Astrocyte of the spinal cord (primary cell): ENCODE measurements around the gene IFFO2.
A peak's percentile ranks its signal among the peaks of the same experiment; 100 is the strongest.

Experiments
- DNase-seq: peaks from one replicate; pipeline ENCODE4 v3.0.0; 2011; ENCODE audit warnings: low read depth, low spot score
- H3K4me3 ChIP-seq: 2 replicates; pipeline ENCODE4 v1.5.1; 2011; ENCODE audit warnings: low read depth, mild to moderate bottlenecking, low read length, moderate library complexity
- in situ Hi-C: cut with HindIII; loops from 2 replicates; pipeline ENCODE4 v1.10.0; 2017; ENCODE audit warnings: low sequenced_read_pairs
- TF ChIP-seq, protein P1 (sequence below): IDR thresholded peaks from 2 replicates; pipeline ENCODE4 v1.5.1; 2012; ENCODE audit warnings: low read depth, mild to moderate bottlenecking, low read length, inconsistent platforms

The IFFO2 gene

DNA sequence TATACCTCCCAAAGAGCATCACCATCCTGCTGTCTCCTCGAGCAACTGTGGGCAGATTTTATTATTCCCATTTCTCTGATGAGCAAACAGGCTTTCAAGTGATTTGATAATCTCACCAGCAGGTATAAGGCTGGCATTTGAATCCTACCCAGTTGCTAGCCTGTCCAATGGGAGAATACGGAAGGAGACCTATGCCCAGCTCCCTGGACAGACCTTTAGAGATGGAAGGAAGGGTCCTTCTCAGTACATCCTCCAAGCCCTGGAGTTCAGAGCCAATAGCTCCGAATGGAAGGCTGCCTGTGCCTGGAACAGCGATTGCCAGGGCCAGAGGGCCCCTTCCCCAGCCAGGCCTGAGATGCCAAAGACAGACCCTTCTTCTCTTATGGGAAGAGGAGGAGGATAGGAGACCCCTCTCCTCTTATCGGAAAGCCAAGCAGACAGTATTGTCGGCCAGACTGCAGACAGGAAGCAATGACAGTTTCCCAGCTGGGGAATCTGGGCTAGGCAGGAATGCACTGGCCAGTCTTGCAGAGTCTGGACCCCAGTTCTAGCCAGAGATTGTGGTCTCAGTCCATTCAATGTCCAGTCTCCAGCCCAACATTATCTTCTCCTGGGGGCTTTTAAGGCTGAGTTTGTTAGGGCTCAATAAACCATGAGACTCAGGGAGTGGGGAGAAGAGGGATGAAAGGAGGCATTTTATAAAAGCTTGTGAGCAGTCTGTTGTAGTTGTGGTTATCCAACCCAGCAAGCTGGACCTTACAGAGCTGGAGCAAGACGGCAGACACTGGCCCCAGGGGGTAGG lies 2.0 kb downstream of the IFFO2 start:
- peak overlapping the region; percentile 61 for H3K4me3 ChIP-seq
- no peak for DNase-seq
- in situ Hi-C loops, result no loop called here
- TF ChIP-seq, protein P1, sequence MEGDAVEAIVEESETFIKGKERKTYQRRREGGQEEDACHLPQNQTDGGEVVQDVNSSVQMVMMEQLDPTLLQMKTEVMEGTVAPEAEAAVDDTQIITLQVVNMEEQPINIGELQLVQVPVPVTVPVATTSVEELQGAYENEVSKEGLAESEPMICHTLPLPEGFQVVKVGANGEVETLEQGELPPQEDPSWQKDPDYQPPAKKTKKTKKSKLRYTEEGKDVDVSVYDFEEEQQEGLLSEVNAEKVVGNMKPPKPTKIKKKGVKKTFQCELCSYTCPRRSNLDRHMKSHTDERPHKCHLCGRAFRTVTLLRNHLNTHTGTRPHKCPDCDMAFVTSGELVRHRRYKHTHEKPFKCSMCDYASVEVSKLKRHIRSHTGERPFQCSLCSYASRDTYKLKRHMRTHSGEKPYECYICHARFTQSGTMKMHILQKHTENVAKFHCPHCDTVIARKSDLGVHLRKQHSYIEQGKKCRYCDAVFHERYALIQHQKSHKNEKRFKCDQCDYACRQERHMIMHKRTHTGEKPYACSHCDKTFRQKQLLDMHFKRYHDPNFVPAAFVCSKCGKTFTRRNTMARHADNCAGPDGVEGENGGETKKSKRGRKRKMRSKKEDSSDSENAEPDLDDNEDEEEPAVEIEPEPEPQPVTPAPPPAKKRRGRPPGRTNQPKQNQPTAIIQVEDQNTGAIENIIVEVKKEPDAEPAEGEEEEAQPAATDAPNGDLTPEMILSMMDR, result no peak

GRCh38 chr1:18953731-18954231 lies 2.7 kb downstream of the IFFO2 start:
- H3K4me3 ChIP-seq, result peak overlapping the region; percentile 61
- in situ Hi-C loops, result no loop called here
- no peak for DNase-seq
- TF ChIP-seq, protein P1, result no peak

- no peak overlapping the region for H3K4me3 ChIP-seq
- in situ Hi-C loops, result no loop called here
- DNase-seq, result no peak
- TF ChIP-seq, protein P1, result no peak
Measured at GRCh38 chr1:18951818-18952391, 4.6 kb downstream of the IFFO2 start.

- in situ Hi-C loops, result no loop called here
- no peak overlapping the region for H3K4me3 ChIP-seq
- TF ChIP-seq, protein P1, result no peak
- no peak for DNase-seq
Measured at GRCh38 chr1:18951416-18951815, 5.1 kb downstream of the IFFO2 start.

DNA sequence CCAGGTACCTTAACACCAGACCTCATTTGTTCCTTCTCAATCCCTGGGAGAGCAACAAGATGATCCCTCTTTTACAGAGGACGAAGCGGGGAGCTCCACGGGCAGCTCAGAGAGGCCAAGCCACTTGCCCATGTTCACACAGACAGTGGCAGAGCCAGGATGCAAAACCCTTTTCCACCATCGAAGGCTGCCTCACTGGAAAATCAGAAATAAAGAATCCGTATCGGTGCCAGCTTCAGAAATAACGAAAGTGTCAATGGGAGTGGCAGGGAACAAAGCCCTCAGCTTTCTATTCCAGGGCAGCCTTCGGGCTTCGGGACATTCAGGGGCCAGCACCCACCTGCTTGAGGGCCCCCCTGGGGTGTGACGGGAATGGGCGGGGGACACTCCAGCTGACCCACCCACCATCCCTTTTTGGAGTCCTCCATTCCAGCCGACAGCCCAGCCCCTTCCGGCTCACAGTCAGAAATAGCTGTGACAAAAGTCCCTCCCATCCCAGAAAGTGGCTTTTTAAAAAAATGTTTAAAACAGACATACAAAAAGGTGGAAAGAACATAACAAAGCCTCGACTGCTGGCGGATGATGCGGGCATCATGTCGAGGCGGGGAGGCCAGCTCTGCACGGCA lies 6.0 kb downstream of the IFFO2 start:
- TF ChIP-seq, protein P1, result no peak
- in situ Hi-C loops, result no loop called here
- no peak overlapping the region for H3K4me3 ChIP-seq
- no peak for DNase-seq

- in situ Hi-C loops, result no loop called here
- DNase-seq, result peak; percentile 50
- no peak overlapping the region for H3K4me3 ChIP-seq
- TF ChIP-seq, protein P1, result peak; percentile 28
Measured at GRCh38 chr1:18949686-18950400, 6.6 kb downstream of the IFFO2 start.
